Ovary (tissue), 3 donors: ENCODE measurements around the gene STAP2.

Experiments
- CTCF ChIP-seq, 3 donors: fragments of 450-650 bp in 2 of 3; fragments of 200-600 bp in 1 of 3; IDR thresholded peaks; one replicate each; pipeline versions ENCODE4 v1.5.1 to v1.8.0; 2016 to 2022; ENCODE audit warnings: antibody characterized with exemption in 3 of 3, mild to moderate bottlenecking in 1 of 3
- EP300 ChIP-seq: sonication (generic); formaldehyde crosslinking; IDR thresholded peaks from one replicate; pipeline ENCODE4 v1.6.1; 2017; ENCODE audit warnings: antibody characterized with exemption
- POLR2A ChIP-seq: fragments of 450-650 bp; IDR thresholded peaks from one replicate; pipeline ENCODE4 v1.6.1; 2017; ENCODE audit warnings: antibody characterized with exemption, mild to moderate bottlenecking, moderate library complexity
- donor health status: DM: no; HTN: no; CAD: no.

- TF ChIP-seq CTCF (IDR thresholded peaks at IDR 0.05): no peak
- TF ChIP-seq POLR2A: no peak
- no peak for TF ChIP-seq EP300
Observed at GRCh38 chr19:4376028-4376670, 37.5 kb upstream of the STAP2 start.
